ENCODE measurements around the gene OST4. TPM values are rescaled to one million over a fixed set of nuclear protein-coding genes. Genes with fewer than 3 reads are reported as not detected.
"Not testable (repeated sequence)": the region's sequence is repeated elsewhere in the genome, so short reads cannot be mapped to it uniquely, and the experiment has no call there.

Gene OST4
- polyA plus RNA-seq, 3 donors: 209 to 635 (median 615) TPM

DNA sequence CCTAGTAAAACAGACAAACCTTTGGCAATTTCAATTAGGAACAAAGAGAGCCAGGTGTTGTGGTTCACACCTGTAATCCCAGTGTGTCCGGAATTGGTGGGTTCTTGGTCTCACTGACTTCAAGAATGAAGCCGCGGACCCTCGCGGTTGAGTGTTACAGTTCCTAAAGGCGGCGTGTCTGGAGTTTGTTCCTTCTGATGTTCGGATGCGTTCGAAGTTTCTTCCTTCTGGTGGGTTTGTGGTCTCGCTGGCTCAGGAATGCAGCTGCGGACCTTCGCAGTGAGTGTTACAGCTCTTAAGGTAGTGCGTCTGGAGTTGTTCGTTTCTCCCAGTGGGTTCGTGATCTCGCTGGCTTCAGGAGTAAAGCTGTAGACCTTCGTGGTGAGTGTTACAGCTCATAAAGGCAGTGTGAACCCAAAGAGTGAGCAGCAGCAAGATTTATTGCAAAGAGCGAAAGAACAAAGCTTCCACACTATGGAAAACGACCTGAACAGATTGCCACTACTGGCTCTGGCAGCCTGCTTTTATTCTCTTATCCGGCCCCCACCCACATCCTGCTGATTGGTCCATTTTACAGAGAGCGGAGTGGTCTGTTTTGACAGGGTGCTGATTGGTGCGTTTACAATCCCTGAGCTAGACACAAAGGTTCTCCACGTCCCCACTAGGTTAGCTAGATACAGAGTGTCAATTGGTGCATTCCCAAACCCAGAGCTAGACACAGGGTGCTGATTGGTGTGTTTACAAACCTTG is 39.3 kb upstream of the OST4 start:
- H3K9me3 ChIP-seq (replicated peaks in 1 of 2; ENCODE audit: control insufficient read depth in 1 of 2, insufficient read depth in 1 of 2, low read length in 2 of 2); H2AFZ ChIP-seq (ENCODE audit: insufficient read depth, low read depth, low read length, poor library complexity, severe bottlenecking); H3K27me3 ChIP-seq (ENCODE audit: control insufficient read depth in 2 of 2, insufficient read depth in 2 of 2, low read length in 2 of 2); DNase-seq; H3K27me3 Mint-ChIP-seq (ENCODE audit: low read depth in 3 of 3); H3K36me3 Mint-ChIP-seq; H3K79me2 ChIP-seq (ENCODE audit: insufficient read depth, low read length); H3K4me3 ChIP-seq (replicated peaks in 1 of 3; ENCODE audit: low read depth in 2 of 3, low read length in 3 of 3); H3K4me3 Mint-ChIP-seq; H3K27ac ChIP-seq (ENCODE audit: low read depth in 1 of 2, low read length in 2 of 2); H3K9ac ChIP-seq (ENCODE audit: insufficient read depth, low read length, poor library complexity, severe bottlenecking); H3K36me3 ChIP-seq (replicated peaks in 1 of 2; ENCODE audit: control insufficient read depth in 1 of 2, insufficient read depth in 2 of 2, low read length in 2 of 2); H3K4me2 ChIP-seq (replicated peaks; ENCODE audit: extremely low read depth, low read length, poor library complexity, severe bottlenecking); H3K4me1 Mint-ChIP-seq; H3K9me3 Mint-ChIP-seq; H4K20me1 ChIP-seq (ENCODE audit: insufficient read depth, low read length); H3K4me1 ChIP-seq (ENCODE audit: control insufficient read depth in 1 of 2, insufficient read depth in 2 of 2, low read length in 2 of 2); intact Hi-C loops (cut with micrococcal nuclease); H3K27ac Mint-ChIP-seq: not testable (repeated sequence)
- 87% methylated on average over 20 of the region's 24 CpGs for WGBS (ENCODE audit: insufficient coverage)

DNA sequence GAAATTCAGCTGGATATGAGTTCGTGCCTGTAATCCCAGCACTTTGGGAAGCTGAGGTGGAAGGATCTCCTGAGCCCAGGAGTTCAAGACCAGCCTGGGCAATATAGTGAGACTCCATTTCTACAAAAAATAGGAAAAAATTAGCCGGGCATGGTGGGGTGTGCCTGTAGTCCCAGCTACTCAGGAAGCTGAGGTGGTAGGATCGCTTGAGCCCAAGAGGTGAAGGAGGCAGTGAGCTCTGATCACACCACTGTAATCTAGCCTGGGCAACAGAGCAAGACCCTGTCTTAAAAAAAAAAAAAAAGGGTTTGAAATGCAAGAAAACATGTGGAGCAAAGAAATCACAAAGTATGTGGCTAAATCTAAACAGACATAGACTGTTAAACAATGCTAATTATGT is 37.6 kb upstream of the OST4 start:
- no peak for DNase-seq
- 100% methylated on average over 1 of the region's 3 CpGs for WGBS (ENCODE audit: insufficient coverage)
- no peaks in the 10 kb centered on the region for H3K36me3 Mint-ChIP-seq
- H3K4me1 Mint-ChIP-seq: no peaks in the 10 kb centered on the region
- no peak overlapping the region for H3K27ac Mint-ChIP-seq
- Histone ChIP-seq H3K4me1 (ENCODE audit: control insufficient read depth in 1 of 2, insufficient read depth in 2 of 2, low read length in 2 of 2) (no peaks in the 10 kb centered on the region), H4K20me1 (ENCODE audit: insufficient read depth, low read length) (no peaks in the 10 kb centered on the region), H3K9ac (ENCODE audit: insufficient read depth, low read length, poor library complexity, severe bottlenecking) (no peak overlapping the region), H2AFZ (ENCODE audit: insufficient read depth, low read depth, low read length, poor library complexity, severe bottlenecking) (no peak overlapping the region), H3K9me3 (replicated peaks in 1 of 2; ENCODE audit: control insufficient read depth in 1 of 2, insufficient read depth in 1 of 2, low read length in 2 of 2) (no peaks in the 10 kb centered on the region), H3K4me3 (replicated peaks in 1 of 3; ENCODE audit: low read depth in 2 of 3, low read length in 3 of 3) (no peak overlapping the region), H3K36me3 (replicated peaks in 1 of 2; ENCODE audit: control insufficient read depth in 1 of 2, insufficient read depth in 2 of 2, low read length in 2 of 2) (no peaks in the 10 kb centered on the region), H3K79me2 (ENCODE audit: insufficient read depth, low read length) (no peaks in the 10 kb centered on the region), H3K27ac (ENCODE audit: low read depth in 1 of 2, low read length in 2 of 2) (no peak overlapping the region), H3K4me2 (replicated peaks; ENCODE audit: extremely low read depth, low read length, poor library complexity, severe bottlenecking) (no peak overlapping the region), H3K27me3 (ENCODE audit: control insufficient read depth in 2 of 2, insufficient read depth in 2 of 2, low read length in 2 of 2) (no peaks in the 10 kb centered on the region)
- intact Hi-C loops (cut with micrococcal nuclease): no loop called here
- peaks cover 0 to 6% (median 3%) of the 10 kb centered on the region in 3 donors for H3K27me3 Mint-ChIP-seq (ENCODE audit: low read depth in 3 of 3)
- H3K9me3 Mint-ChIP-seq: no peaks in the 10 kb centered on the region
- TF ChIP-seq, protein P1, sequence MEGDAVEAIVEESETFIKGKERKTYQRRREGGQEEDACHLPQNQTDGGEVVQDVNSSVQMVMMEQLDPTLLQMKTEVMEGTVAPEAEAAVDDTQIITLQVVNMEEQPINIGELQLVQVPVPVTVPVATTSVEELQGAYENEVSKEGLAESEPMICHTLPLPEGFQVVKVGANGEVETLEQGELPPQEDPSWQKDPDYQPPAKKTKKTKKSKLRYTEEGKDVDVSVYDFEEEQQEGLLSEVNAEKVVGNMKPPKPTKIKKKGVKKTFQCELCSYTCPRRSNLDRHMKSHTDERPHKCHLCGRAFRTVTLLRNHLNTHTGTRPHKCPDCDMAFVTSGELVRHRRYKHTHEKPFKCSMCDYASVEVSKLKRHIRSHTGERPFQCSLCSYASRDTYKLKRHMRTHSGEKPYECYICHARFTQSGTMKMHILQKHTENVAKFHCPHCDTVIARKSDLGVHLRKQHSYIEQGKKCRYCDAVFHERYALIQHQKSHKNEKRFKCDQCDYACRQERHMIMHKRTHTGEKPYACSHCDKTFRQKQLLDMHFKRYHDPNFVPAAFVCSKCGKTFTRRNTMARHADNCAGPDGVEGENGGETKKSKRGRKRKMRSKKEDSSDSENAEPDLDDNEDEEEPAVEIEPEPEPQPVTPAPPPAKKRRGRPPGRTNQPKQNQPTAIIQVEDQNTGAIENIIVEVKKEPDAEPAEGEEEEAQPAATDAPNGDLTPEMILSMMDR (IDR thresholded peaks at IDR 0.05): no peak
- H3K4me3 Mint-ChIP-seq: no peak overlapping the region

Data from CD14-positive monocyte (primary cell).